H1 (cell line): ENCODE measurements around the gene KRTAP3-2. TPM values are rescaled to one million over a fixed set of nuclear protein-coding genes. Genes with fewer than 3 reads are reported as not detected.

Experiments
- EGR1 ChIP-seq: IDR thresholded peaks from 2 replicates; pipeline ENCODE4 v1.6.1; 2011; ENCODE audit warnings: low read depth, low read length, borderline replicate concordance
- NANOG ChIP-seq: IDR thresholded peaks from 2 replicates; pipeline ENCODE4 v1.6.1; 2011; ENCODE audit warnings: low read length, low read depth, mild to moderate bottlenecking, inconsistent platforms; ENCODE audit not compliant: insufficient read depth, poor library complexity, severe bottlenecking
- POLR2AphosphoS5 ChIP-seq: IDR thresholded peaks from 2 replicates; pipeline ENCODE4 v1.6.1; 2011; ENCODE audit warnings: low read depth, low read length
- polyA plus RNA-seq, 7 experiments: library from polyadenylated mRNA; depleted of rRNA in 3 of 7; stranded (reverse) in 5 of 7; unstranded in 2 of 7; fragments of >200 nt in 5 of 7; fragments of 200-250 nt in 2 of 7; gene quantifications; 1 replicate in 5 of 7; 2 replicates in 1 of 7; 4 replicates in 1 of 7; pipeline versions ENCODE4 v1.2.1 to v1.2.3, GENCODE V29; 2011 to 2013; ENCODE audit warnings: missing spikeins in 2 of 7, mixed read lengths in 2 of 7
- total RNA-seq: library from RNA; stranded (reverse); fragmentation: NEBNext Ultra II Directional; extraction: Animal tissue kit (Norgen Biotek cat#: 25700); gene quantifications from 2 replicates; pipeline ENCODE4 v1.2.1, GENCODE V29; 2021

KRTAP3-2 gene
- total and polyA plus RNA-seq, 2 of the 8 experiments (the other 6 are each of a cell fraction or from before 2014, with no cell fraction given): not detected

DNA sequence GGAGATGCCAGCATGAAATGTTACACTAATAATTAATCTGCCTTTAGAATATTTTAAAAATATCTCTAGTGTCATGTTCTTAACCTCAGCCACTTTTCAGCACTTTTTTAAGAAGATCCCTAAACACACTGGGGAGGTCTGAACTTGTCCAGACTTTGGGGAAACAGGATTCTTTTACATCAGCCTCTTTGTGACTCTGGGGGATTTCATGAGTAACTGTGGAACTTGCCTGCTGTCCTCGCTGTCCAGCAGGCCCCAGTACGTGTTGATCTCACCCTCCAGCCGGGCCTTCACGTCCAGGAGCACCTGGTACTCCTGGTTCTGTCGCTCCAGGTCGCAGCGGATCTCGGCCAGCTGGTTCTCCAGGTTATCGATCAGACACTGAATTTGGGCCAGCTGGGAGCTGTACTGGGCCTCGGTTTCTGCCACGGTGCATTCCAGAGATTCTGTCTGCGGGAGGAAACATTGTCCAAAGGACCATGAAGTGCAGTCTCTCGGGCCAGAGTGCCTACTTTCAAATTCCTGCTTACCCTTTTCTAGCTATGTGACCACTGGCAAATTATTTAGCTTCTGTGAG lies 21.0 kb downstream of the KRTAP3-2 start (continued):
- no peak for TF ChIP-seq EGR1
- no peak for TF ChIP-seq POLR2AphosphoS5
- no peak for TF ChIP-seq NANOG
